HG03442 (cell line): ENCODE results near the gene RPS10.
"Not testable (repeated sequence)": the region's sequence is repeated elsewhere in the genome, so short reads cannot be mapped to it uniquely, and the experiment has no call there.

Source experiments
- ATAC-seq: cut with Tn5 transposase; IDR thresholded peaks from one replicate; pipeline ENCODE4 v1.9.1; 2021; ENCODE audit warnings: mild to moderate bottlenecking, moderate library complexity; ENCODE audit not compliant: unreplicated experiment

Gene RPS10

GRCh38 chr6:34374508-34374907 is 51.4 kb downstream of the RPS10 start:
- no peak for ATAC-seq

DNA sequence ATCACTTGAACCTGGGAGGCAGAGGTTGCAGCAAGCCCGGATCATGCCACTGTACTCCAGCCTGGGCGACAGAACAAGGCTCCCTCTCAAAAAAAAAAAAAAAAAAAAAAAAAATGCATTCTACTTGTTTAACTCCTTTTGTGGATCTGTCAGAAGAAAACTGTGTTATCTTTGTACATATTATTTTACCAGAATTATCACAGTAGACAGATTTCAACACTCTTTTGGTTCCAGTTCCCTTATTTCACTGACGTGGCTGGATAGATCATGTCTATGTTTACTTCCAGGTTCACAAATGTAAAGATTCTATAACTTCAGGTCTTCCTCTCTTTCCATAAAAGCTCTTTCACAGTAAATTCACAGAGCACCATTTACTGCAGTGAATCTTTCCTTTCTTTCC is 51.8 kb downstream of the RPS10 start:
- ATAC-seq, result no peak

- ATAC-seq, result no peak
Measured at GRCh38 chr6:34373511-34373910, 52.4 kb downstream of the RPS10 start.

GRCh38 chr6:34371865-34372264 is 54.0 kb downstream of the RPS10 start:
- ATAC-seq, result not testable (repeated sequence)

DNA sequence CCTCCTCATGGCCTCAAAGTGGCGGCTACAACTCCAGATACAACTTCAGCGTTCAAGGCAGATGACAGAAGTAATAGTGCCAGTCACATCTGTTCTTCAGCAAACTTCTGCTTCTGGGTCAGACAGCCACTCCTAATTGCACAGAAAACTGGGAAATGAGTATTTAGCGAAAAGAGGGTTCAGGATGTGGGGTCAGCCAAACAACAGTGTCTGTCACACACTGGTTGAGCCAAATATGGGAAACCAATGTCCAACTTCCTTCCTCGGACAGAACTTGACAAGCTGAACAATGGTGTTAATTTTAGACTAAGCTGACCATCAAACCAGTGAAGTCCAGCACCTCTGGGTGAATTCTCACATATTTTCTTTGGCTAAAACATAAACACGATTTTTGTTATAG is 55.5 kb downstream of the RPS10 start:
- ATAC-seq, result no peak

DNA sequence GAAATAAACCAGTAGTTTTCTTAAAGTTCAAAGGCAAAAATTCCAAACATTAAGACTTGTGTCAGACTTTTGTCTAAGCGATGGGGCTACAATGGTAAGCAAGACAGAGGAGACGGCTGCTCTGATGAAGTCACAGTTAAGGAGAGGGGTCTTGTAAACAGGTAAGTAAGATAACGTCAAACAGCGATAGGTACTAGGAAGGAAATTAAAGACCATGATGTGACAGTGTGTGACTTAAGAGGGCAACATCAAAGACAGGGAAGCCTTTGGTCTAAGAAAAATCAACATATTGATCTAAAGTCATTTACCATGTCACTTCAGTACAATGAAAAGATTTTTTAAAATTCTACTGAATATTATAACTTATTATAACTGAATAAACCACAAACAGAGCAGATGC is 56.5 kb downstream of the RPS10 start:
- ATAC-seq, result no peak
